ENCODE measurements around the gene CACNA2D3.

DNA sequence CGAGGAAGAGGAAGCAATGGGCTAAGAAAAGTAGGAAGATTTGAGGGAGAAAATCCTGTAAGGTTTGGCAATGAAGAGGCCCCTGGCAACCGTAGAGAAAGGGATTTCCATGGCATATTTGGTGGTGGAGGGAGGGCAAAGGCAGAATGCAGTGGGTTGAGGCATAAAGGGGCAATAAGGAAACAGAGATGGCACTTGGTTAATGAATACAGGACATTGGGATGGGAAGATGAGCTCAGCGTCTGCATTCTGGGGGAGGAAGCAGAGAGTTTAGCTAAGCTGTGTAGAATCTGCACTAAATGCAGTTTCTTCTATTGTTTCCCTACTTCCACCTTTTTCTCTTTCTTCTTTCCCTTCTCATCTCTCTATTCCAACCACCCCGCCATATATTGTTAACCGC, 721.9 kb downstream of the CACNA2D3 start:
- TF ChIP-seq EP300 (IDR thresholded peaks at IDR 0.05; ENCODE audit: low read depth), result no peak
- TF ChIP-seq, protein P1, sequence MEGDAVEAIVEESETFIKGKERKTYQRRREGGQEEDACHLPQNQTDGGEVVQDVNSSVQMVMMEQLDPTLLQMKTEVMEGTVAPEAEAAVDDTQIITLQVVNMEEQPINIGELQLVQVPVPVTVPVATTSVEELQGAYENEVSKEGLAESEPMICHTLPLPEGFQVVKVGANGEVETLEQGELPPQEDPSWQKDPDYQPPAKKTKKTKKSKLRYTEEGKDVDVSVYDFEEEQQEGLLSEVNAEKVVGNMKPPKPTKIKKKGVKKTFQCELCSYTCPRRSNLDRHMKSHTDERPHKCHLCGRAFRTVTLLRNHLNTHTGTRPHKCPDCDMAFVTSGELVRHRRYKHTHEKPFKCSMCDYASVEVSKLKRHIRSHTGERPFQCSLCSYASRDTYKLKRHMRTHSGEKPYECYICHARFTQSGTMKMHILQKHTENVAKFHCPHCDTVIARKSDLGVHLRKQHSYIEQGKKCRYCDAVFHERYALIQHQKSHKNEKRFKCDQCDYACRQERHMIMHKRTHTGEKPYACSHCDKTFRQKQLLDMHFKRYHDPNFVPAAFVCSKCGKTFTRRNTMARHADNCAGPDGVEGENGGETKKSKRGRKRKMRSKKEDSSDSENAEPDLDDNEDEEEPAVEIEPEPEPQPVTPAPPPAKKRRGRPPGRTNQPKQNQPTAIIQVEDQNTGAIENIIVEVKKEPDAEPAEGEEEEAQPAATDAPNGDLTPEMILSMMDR (IDR thresholded peaks at IDR 0.05), result no peak
- TF ChIP-seq POLR2A (IDR thresholded peaks at IDR 0.05), result no peak

Measured in transverse colon (tissue), 3 donors.